PFSK-1 (cell line): ENCODE results near the gene TRAP1.

Source experiments
- POLR2AphosphoS5 ChIP-seq: IDR thresholded peaks from 2 replicates; pipeline ENCODE4 v1.6.1; 2012; ENCODE audit warnings: low read depth, mild to moderate bottlenecking, control low read depth, low read length, moderate library complexity
- REST ChIP-seq, 2 experiments: IDR thresholded peaks; 2 replicates each; pipeline versions ENCODE4 v1.6.1 to v1.8.0; 2011 to 2012; ENCODE audit warnings: low read depth in 2 of 2, low read length in 2 of 2, control low read depth in 1 of 2, inconsistent platforms in 1 of 2, mild to moderate bottlenecking in 1 of 2, moderate library complexity in 1 of 2; ENCODE audit not compliant: insufficient read depth in 1 of 2
- SIN3A ChIP-seq: IDR thresholded peaks from 2 replicates; pipeline ENCODE4 v1.6.1; 2012; ENCODE audit warnings: mild to moderate bottlenecking, low read length, moderate library complexity, borderline replicate concordance; ENCODE audit not compliant: insufficient read depth

GRCh38 chr16:3670711-3671110 is 46.6 kb downstream of the TRAP1 start:
- TF ChIP-seq REST (IDR thresholded peaks at IDR 0.05; ENCODE audit: insufficient read depth in 1 of 2, low read depth in 2 of 2, low read length in 2 of 2) (no peak), SIN3A (no peak), POLR2AphosphoS5 (no peak)
